DMS153 treated with DMSO at 0.1 percent for 48 hours (cell line): ENCODE data around the gene FRMD1.

Experiments used
- DNase-seq: peaks from one replicate; lab custom pipeline; 2025; ENCODE audit not compliant: unreplicated experiment; lab: John Stamatoyannopoulos, UW

Gene FRMD1

GRCh38 chr6:168011291-168011690 is 67.7 kb downstream of the FRMD1 start:
- no peak for DNase-seq

GRCh38 chr6:168009331-168009730 is 69.7 kb downstream of the FRMD1 start:
- DNase-seq, result no peak

- DNase-seq, result no peak
These were observed 71.2 kb downstream of the FRMD1 start for GRCh38 chr6:168007592-168008338.

GRCh38 chr6:168005796-168006195 is 73.2 kb downstream of the FRMD1 start:
- DNase-seq, result no peak

GRCh38 chr6:168004945-168005344 is 74.1 kb downstream of the FRMD1 start:
- no peak for DNase-seq

GRCh38 chr6:168004023-168004422 is 75.0 kb downstream of the FRMD1 start:
- DNase-seq, result no peak
